ENCODE measurements around the gene TMEM144. TPM values are rescaled to one million over a fixed set of nuclear protein-coding genes. Genes with fewer than 3 reads are reported as not detected.
A peak's percentile ranks its signal among the peaks of the same experiment; 100 is the strongest.
"Not testable (repeated sequence)": the region's sequence is repeated elsewhere in the genome, so short reads cannot be mapped to it uniquely, and the experiment has no call there.

Gene TMEM144
- total and polyA plus RNA-seq, 5 donors: 6.9 to 18.3 (median 13.1) TPM

GRCh38 chr4:158211222-158211621, 936 bp downstream of the TMEM144 start:
- Histone ChIP-seq H3K4me1 (ENCODE audit: control insufficient read depth, insufficient read depth, low read length) (no peaks in the 10 kb centered on the region), H3K27ac (ENCODE audit: low read length) (no peak overlapping the region), H3K9me3 (ENCODE audit: control insufficient read depth, low read length) (no peaks in the 10 kb centered on the region), H3K27me3 (ENCODE audit: control insufficient read depth, insufficient read depth) (no peaks in the 10 kb centered on the region), H3K4me3 (ENCODE audit: low read length) (peak overlapping the region; percentile 74)
- no peak for DNase-seq
- intact Hi-C loops (cut with DNase I): no loop called here
- ATAC-seq: no peak
- 40% methylated on average over 3 of the region's 3 CpGs for WGBS

- no peaks in the 10 kb centered on the region for H3K4me1 ChIP-seq (ENCODE audit: control insufficient read depth, insufficient read depth, low read length)
- no peak for ATAC-seq
- no peak for DNase-seq
- no peak overlapping the region for H3K27ac ChIP-seq (ENCODE audit: low read length)
- H3K4me3 ChIP-seq (ENCODE audit: low read length): no peak overlapping the region
- intact Hi-C loops (cut with DNase I): no loop called here
- 87% methylated on average over 2 of the region's 2 CpGs for WGBS
- no peaks in the 10 kb centered on the region for H3K27me3 ChIP-seq (ENCODE audit: control insufficient read depth, insufficient read depth)
- no peaks in the 10 kb centered on the region for H3K9me3 ChIP-seq (ENCODE audit: control insufficient read depth, low read length)
Measured at GRCh38 chr4:158213466-158213865, 3.2 kb downstream of the TMEM144 start.

- DNase-seq (no peak), ATAC-seq (no peak)
- no peaks in the 10 kb centered on the region for H3K9me3 ChIP-seq (ENCODE audit: control insufficient read depth, low read length)
- H3K4me1 ChIP-seq (ENCODE audit: control insufficient read depth, insufficient read depth, low read length): no peaks in the 10 kb centered on the region
- H3K4me3 ChIP-seq (ENCODE audit: low read length): no peak overlapping the region
- intact Hi-C loops (cut with DNase I): no loop called here
- no peak overlapping the region for H3K27ac ChIP-seq (ENCODE audit: low read length)
- H3K27me3 ChIP-seq (ENCODE audit: control insufficient read depth, insufficient read depth): no peaks in the 10 kb centered on the region
- 93% methylated on average over 1 of the region's 1 CpG for WGBS
Measured at GRCh38 chr4:158214856-158215255, 4.6 kb downstream of the TMEM144 start.

GRCh38 chr4:158217763-158218162, 7.5 kb downstream of the TMEM144 start:
- ATAC-seq (peak; percentile 74 to 88), DNase-seq (no peak)
- Histone ChIP-seq H3K9me3 (ENCODE audit: control insufficient read depth, low read length) (no peaks in the 10 kb centered on the region), H3K4me3 (ENCODE audit: low read length) (no peak overlapping the region), H3K27me3 (ENCODE audit: control insufficient read depth, insufficient read depth) (no peaks in the 10 kb centered on the region), H3K27ac (ENCODE audit: low read length) (no peak overlapping the region), H3K4me1 (ENCODE audit: control insufficient read depth, insufficient read depth, low read length) (no peaks in the 10 kb centered on the region)
- intact Hi-C loops (cut with DNase I): no loop called here
- 60% methylated on average over 5 of the region's 5 CpGs for WGBS

- no peak overlapping the region for H3K27ac ChIP-seq (ENCODE audit: low read length)
- H3K9me3 ChIP-seq (ENCODE audit: control insufficient read depth, low read length): no peaks in the 10 kb centered on the region
- intact Hi-C loops (cut with DNase I): no loop called here
- 90% methylated on average over 1 of the region's 1 CpG for WGBS
- no peak for DNase-seq
- ATAC-seq: no peak
- no peaks in the 10 kb centered on the region for H3K4me1 ChIP-seq (ENCODE audit: control insufficient read depth, insufficient read depth, low read length)
- H3K4me3 ChIP-seq (ENCODE audit: low read length): no peak overlapping the region
- H3K27me3 ChIP-seq (ENCODE audit: control insufficient read depth, insufficient read depth): no peaks in the 10 kb centered on the region
Measured at GRCh38 chr4:158219623-158220022, 9.3 kb downstream of the TMEM144 start.

- H3K27me3 ChIP-seq (ENCODE audit: control insufficient read depth, insufficient read depth); H3K4me1 ChIP-seq (ENCODE audit: control insufficient read depth, insufficient read depth, low read length); H3K4me3 ChIP-seq (ENCODE audit: low read length); ATAC-seq; H3K9me3 ChIP-seq (ENCODE audit: control insufficient read depth, low read length); H3K27ac ChIP-seq (ENCODE audit: low read length); DNase-seq; intact Hi-C loops (cut with DNase I): not testable (repeated sequence)
- WGBS: 98% methylated on average over 4 of the region's 4 CpGs
Measured at GRCh38 chr4:158224318-158224717, 14.0 kb downstream of the TMEM144 start.

- ATAC-seq; H3K4me3 ChIP-seq (ENCODE audit: low read length); intact Hi-C loops (cut with DNase I); H3K27me3 ChIP-seq (ENCODE audit: control insufficient read depth, insufficient read depth); H3K27ac ChIP-seq (ENCODE audit: low read length); H3K4me1 ChIP-seq (ENCODE audit: control insufficient read depth, insufficient read depth, low read length); H3K9me3 ChIP-seq (ENCODE audit: control insufficient read depth, low read length): not testable (repeated sequence)
- peak in 1 of 3 donors; percentile 22 for DNase-seq
- 53% methylated on average over 2 of the region's 2 CpGs for WGBS
Measured at GRCh38 chr4:158224999-158225398, 14.7 kb downstream of the TMEM144 start.

GRCh38 chr4:158227880-158228279, 17.6 kb downstream of the TMEM144 start:
- ATAC-seq; H3K27me3 ChIP-seq (ENCODE audit: control insufficient read depth, insufficient read depth); H3K4me1 ChIP-seq (ENCODE audit: control insufficient read depth, insufficient read depth, low read length); intact Hi-C loops (cut with DNase I); H3K27ac ChIP-seq (ENCODE audit: low read length); DNase-seq; H3K9me3 ChIP-seq (ENCODE audit: control insufficient read depth, low read length); H3K4me3 ChIP-seq (ENCODE audit: low read length): not testable (repeated sequence)
- 97% methylated on average over 5 of the region's 5 CpGs for WGBS

GRCh38 chr4:158228399-158228798, 18.1 kb downstream of the TMEM144 start:
- H3K4me3 ChIP-seq (ENCODE audit: low read length); H3K4me1 ChIP-seq (ENCODE audit: control insufficient read depth, insufficient read depth, low read length); H3K9me3 ChIP-seq (ENCODE audit: control insufficient read depth, low read length); intact Hi-C loops (cut with DNase I); H3K27ac ChIP-seq (ENCODE audit: low read length); H3K27me3 ChIP-seq (ENCODE audit: control insufficient read depth, insufficient read depth); ATAC-seq: not testable (repeated sequence)
- DNase-seq: peak in 1 of 3 donors; percentile 41
- 97% methylated on average over 17 of the region's 17 CpGs for WGBS

GRCh38 chr4:158229768-158230167, 19.5 kb downstream of the TMEM144 start:
- Histone ChIP-seq H3K4me3 (ENCODE audit: low read length) (no peak overlapping the region), H3K9me3 (ENCODE audit: control insufficient read depth, low read length) (no peaks in the 10 kb centered on the region), H3K27me3 (ENCODE audit: control insufficient read depth, insufficient read depth) (no peaks in the 10 kb centered on the region), H3K4me1 (ENCODE audit: control insufficient read depth, insufficient read depth, low read length) (no peaks in the 10 kb centered on the region), H3K27ac (ENCODE audit: low read length) (no peak overlapping the region)
- WGBS: 77% methylated on average over 5 of the region's 5 CpGs
- intact Hi-C loops (cut with DNase I): no loop called here
- peak in 1 of 3 donors; percentile 28 for DNase-seq
- ATAC-seq: no peak

GRCh38 chr4:158234671-158235070, 24.4 kb downstream of the TMEM144 start:
- intact Hi-C loops (cut with DNase I): no loop called here
- H3K9me3 ChIP-seq (ENCODE audit: control insufficient read depth, low read length): no peaks in the 10 kb centered on the region
- no peak overlapping the region for H3K27ac ChIP-seq (ENCODE audit: low read length)
- H3K4me3 ChIP-seq (ENCODE audit: low read length): no peak overlapping the region
- no peaks in the 10 kb centered on the region for H3K27me3 ChIP-seq (ENCODE audit: control insufficient read depth, insufficient read depth)
- DNase-seq (no peak), ATAC-seq (no peak)
- H3K4me1 ChIP-seq (ENCODE audit: control insufficient read depth, insufficient read depth, low read length): no peaks in the 10 kb centered on the region
- 89% methylated on average over 4 of the region's 4 CpGs for WGBS

- no peak overlapping the region for H3K27ac ChIP-seq (ENCODE audit: low read length)
- no peak overlapping the region for H3K4me3 ChIP-seq (ENCODE audit: low read length)
- no peaks in the 10 kb centered on the region for H3K27me3 ChIP-seq (ENCODE audit: control insufficient read depth, insufficient read depth)
- DNase-seq (peak; percentile 23 to 56 (median 46)), ATAC-seq (peak; percentile 86 to 90)
- 57% methylated on average over 9 of the region's 9 CpGs for WGBS
- H3K4me1 ChIP-seq (ENCODE audit: control insufficient read depth, insufficient read depth, low read length): no peaks in the 10 kb centered on the region
- no peaks in the 10 kb centered on the region for H3K9me3 ChIP-seq (ENCODE audit: control insufficient read depth, low read length)
- intact Hi-C loops (cut with DNase I): no loop called here
Measured at GRCh38 chr4:158236304-158237030, 26.2 kb downstream of the TMEM144 start.

Measured in right cardiac atrium (tissue), 5 donors.